ENCODE data around the gene PRMT7.

PRMT7 gene

GRCh38 chr16:68349838-68350410, 39.1 kb downstream of the PRMT7 start:
- DNase-seq: no peak

- no peak for DNase-seq
These were observed 40.1 kb downstream of the PRMT7 start for GRCh38 chr16:68350813-68351350.

GRCh38 chr16:68351463-68351862, 40.6 kb downstream of the PRMT7 start:
- no peak for DNase-seq

GRCh38 chr16:68351991-68352431, 41.2 kb downstream of the PRMT7 start:
- no peak for DNase-seq

- no peak for DNase-seq
These were observed 42.5 kb downstream of the PRMT7 start for GRCh38 chr16:68353366-68353765.

- no peak for DNase-seq
These were observed 44.0 kb downstream of the PRMT7 start for GRCh38 chr16:68354816-68355215.

GRCh38 chr16:68355447-68356248, 44.8 kb downstream of the PRMT7 start:
- DNase-seq: no peak

- DNase-seq: no peak
These were observed 45.6 kb downstream of the PRMT7 start for GRCh38 chr16:68356249-68356918.

GRCh38 chr16:68356919-68357286, 46.1 kb downstream of the PRMT7 start:
- DNase-seq: no peak

- no peak for DNase-seq
These were observed 46.7 kb downstream of the PRMT7 start for GRCh38 chr16:68357521-68357922.

GRCh38 chr16:68357923-68358322, 47.1 kb downstream of the PRMT7 start:
- DNase-seq: no peak

- no peak for DNase-seq
These were observed 48.1 kb downstream of the PRMT7 start for GRCh38 chr16:68358951-68359350.

- DNase-seq: no peak
These were observed 48.8 kb downstream of the PRMT7 start for GRCh38 chr16:68359398-68360191.

GRCh38 chr16:68360547-68360946, 49.7 kb downstream of the PRMT7 start:
- no peak for DNase-seq

- DNase-seq: no peak
These were observed 50.1 kb downstream of the PRMT7 start for GRCh38 chr16:68360956-68361355.

GRCh38 chr16:68361485-68361884, 50.7 kb downstream of the PRMT7 start:
- DNase-seq: no peak

- no peak for DNase-seq
These were observed 51.6 kb downstream of the PRMT7 start for GRCh38 chr16:68362262-68362913.

- DNase-seq: no peak
These were observed 52.3 kb downstream of the PRMT7 start for GRCh38 chr16:68362947-68363657.

- no peak for DNase-seq
These were observed 53.1 kb downstream of the PRMT7 start for GRCh38 chr16:68363658-68364521.

GRCh38 chr16:68364561-68364998, 53.8 kb downstream of the PRMT7 start:
- DNase-seq: no peak

Data from GOT3 (cell line).